Activated T-cell treated with anti-CD3 and anti-CD28 coated beads for 24 hours (primary cell): Measurements from ENCODE around the gene DYNC2LI1.

Experiments used
- DNase-seq: peaks from one replicate; pipeline ENCODE4 v3.0.0-alpha.2; 2020; ENCODE audit warnings: low read depth

Gene DYNC2LI1

GRCh38 chr2:43763091-43763490 lies 10.7 kb upstream of the DYNC2LI1 start:
- no peak for DNase-seq

- no peak for DNase-seq
These were observed 9.6 kb upstream of the DYNC2LI1 start for GRCh38 chr2:43764086-43764705.

GRCh38 chr2:43766006-43766405 lies 7.8 kb upstream of the DYNC2LI1 start:
- DNase-seq: no peak

- DNase-seq: no peak
These were observed 778 bp downstream of the DYNC2LI1 start for GRCh38 chr2:43774617-43775016.

GRCh38 chr2:43776324-43776723 lies 2.5 kb downstream of the DYNC2LI1 start:
- no peak for DNase-seq

GRCh38 chr2:43777306-43777926 lies 3.6 kb downstream of the DYNC2LI1 start:
- no peak for DNase-seq

GRCh38 chr2:43778233-43778632 lies 4.4 kb downstream of the DYNC2LI1 start:
- DNase-seq: no peak

GRCh38 chr2:43787895-43788294 lies 14.1 kb downstream of the DYNC2LI1 start:
- no peak for DNase-seq

GRCh38 chr2:43788646-43789045 lies 14.8 kb downstream of the DYNC2LI1 start:
- DNase-seq: no peak

- no peak for DNase-seq
These were observed 16.3 kb downstream of the DYNC2LI1 start for GRCh38 chr2:43790147-43790546.

GRCh38 chr2:43791035-43791765 lies 17.4 kb downstream of the DYNC2LI1 start:
- DNase-seq: no peak

- DNase-seq: no peak
These were observed 18.8 kb downstream of the DYNC2LI1 start for GRCh38 chr2:43792653-43793052.

- DNase-seq: no peak
These were observed 21.1 kb downstream of the DYNC2LI1 start for GRCh38 chr2:43794956-43795355.

- DNase-seq: no peak
These were observed 22.4 kb downstream of the DYNC2LI1 start for GRCh38 chr2:43796206-43796605.

- no peak for DNase-seq
These were observed 24.5 kb downstream of the DYNC2LI1 start for GRCh38 chr2:43798300-43798699.

- DNase-seq: no peak
These were observed 27.1 kb downstream of the DYNC2LI1 start for GRCh38 chr2:43800894-43801293.

- DNase-seq: no peak
These were observed 28.3 kb downstream of the DYNC2LI1 start for GRCh38 chr2:43802135-43802534.

GRCh38 chr2:43803113-43803512 lies 29.3 kb downstream of the DYNC2LI1 start:
- no peak for DNase-seq

- DNase-seq: no peak
These were observed 32.8 kb downstream of the DYNC2LI1 start for GRCh38 chr2:43806719-43807031.

GRCh38 chr2:43810452-43810851 lies 36.6 kb downstream of the DYNC2LI1 start:
- DNase-seq: no peak

- DNase-seq: no peak
These were observed 37.0 kb downstream of the DYNC2LI1 start for GRCh38 chr2:43810888-43811287.

GRCh38 chr2:43812006-43812405 lies 38.2 kb downstream of the DYNC2LI1 start:
- no peak for DNase-seq

GRCh38 chr2:43812947-43813346 lies 39.1 kb downstream of the DYNC2LI1 start:
- no peak for DNase-seq

GRCh38 chr2:43814711-43815110 lies 40.9 kb downstream of the DYNC2LI1 start:
- no peak for DNase-seq
